Activated T-cell treated with anti-CD3 and anti-CD28 coated beads for 4 hours (primary cell): Measurements from ENCODE around the gene ALX4.

Source experiments
- DNase-seq: peaks from one replicate; pipeline ENCODE4 v3.0.0-alpha.2; 2020

Gene ALX4

GRCh38 chr11:44309478-44310205, at the start of gene ALX4:
Gene ALX4 (minus strand): TSS chr11:44310139. CDS start chr11:44310062, 77 bp downstream.
- no peak for DNase-seq

DNA sequence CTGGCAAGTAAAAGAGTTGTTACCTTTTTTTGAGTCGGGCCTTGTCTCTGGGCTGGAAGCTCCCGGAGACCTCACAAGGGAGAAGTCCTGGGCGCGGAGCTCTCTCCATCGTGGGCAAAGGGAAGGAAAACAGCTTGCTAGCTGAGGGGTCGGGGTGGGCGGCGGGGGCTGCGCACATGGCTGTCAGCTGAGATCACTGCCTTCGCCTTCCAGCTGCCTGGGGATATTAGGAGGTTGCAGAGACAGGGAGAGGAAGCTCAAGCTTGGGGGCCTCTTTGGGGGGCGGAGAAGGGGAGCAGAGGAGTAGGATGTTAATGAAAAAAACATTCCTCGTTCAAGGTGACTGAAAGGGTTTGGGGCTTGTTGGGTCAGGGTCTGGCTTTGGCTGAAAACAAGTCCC, 49.2 kb upstream of the ALX4 start:
- DNase-seq = no peak

GRCh38 chr11:44358713-44359112, 48.8 kb upstream of the ALX4 start:
- no peak for DNase-seq

DNA sequence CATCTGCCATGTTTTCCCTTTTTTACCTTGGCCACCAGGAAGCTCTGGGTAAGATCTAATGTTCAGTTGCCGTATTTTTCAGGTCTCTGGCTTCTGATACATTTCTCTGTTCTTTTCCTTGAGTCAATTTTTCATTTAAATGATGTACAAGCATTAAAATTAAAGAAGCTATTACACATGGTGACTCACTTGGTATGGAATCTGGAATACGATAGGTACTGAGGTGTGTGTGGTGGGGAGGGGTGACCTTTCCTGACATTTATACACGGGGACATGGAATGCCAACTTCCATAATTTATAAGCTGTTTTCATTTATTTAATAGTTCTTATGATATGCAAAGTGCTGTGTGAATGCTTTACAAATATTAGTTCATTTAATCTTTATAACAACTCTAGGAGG, 47.8 kb upstream of the ALX4 start:
- no peak for DNase-seq

DNA sequence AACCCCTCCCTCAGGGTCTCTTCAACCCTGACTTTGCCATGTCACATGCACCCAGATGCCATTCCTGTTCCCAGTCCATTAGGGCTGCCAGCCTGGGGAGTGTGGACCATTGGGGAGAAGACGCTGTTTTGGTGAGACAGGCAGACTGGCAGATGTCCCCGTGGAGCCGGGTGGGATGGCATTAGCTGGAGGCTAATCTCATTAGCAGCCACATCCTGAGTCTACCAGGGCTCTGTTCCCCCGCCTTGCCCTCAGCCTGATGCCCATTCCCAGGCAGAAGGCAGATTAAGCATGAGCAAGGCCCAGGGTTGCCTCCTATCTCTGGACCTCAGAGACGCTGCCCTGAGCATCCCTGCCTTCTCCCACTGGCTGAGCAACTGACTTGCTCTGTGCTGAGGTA, 46.4 kb upstream of the ALX4 start:
- no peak for DNase-seq

DNA sequence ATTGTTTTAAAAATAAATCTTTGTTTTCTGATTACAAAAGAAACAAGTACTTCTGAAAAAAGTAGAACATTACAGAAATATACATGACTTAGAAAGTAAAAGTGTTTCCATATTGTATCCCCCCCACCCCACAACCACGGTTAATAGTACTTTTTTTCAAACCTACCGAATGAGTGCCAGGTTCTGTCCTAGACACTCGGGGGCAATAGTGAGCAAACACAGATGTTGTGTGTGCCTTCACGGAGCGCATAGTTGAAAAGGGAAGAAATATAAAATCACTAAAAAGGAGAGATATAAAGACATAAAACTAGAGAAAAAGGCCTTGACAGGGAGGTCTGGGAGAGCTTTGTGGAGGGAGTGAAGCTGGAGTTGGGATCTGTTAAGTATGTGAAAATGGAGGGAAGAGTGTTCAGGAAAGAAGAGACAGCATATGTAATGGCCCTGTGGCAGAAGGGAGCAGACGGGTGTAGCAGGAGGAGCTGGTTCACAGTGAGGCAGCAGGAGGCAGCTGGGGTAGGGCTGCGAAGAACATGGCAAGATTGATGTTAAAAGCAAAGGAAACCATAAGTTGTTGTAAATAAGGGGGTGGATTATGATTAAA, 42.1 kb upstream of the ALX4 start:
- DNase-seq = no peak

GRCh38 chr11:44351006-44351660, 41.2 kb upstream of the ALX4 start:
- no peak for DNase-seq

DNA sequence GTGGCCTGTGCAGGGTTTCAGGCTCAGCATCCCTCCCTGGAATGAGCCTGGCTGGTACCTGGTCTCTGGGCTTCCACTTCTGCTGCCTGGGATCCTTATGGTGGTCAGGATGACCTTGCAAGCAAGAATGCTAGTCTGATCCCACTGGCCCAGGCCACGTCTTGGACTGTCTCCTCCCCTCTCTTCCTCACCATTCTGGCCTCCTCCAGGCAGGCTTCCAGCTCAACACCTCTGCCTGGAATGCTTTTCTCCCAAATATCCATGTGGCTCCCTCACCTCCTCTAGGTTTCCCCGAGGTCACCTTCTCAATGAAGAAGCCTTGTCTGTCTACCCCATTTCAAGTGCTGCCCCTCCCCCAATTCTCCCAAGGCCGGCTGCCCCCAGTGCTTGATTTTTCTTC, 39.4 kb upstream of the ALX4 start:
- no peak for DNase-seq

- DNase-seq = no peak
These were observed 38.8 kb upstream of the ALX4 start for GRCh38 chr11:44348721-44349120.

DNA sequence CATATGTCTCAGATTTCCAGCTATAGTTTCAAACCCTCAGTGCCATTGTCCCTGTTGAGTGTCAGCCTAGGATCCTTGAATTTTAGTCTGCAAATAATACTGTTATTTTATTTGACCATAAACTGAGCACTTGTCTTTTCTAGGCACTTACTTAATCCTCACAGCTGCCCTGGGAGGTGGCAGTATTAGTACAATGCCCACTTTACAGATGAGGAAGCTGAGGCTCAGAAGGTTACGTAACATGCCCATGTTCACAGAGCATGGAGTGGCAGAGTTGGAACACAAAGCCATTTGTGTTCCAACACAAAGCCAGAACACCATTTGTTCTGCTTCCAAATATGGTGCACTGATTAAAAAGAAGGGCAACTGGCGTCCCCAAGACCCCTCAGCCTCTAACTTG, 38.2 kb upstream of the ALX4 start:
- no peak for DNase-seq

GRCh38 chr11:44347538-44347937, 37.6 kb upstream of the ALX4 start:
- DNase-seq = no peak

DNA sequence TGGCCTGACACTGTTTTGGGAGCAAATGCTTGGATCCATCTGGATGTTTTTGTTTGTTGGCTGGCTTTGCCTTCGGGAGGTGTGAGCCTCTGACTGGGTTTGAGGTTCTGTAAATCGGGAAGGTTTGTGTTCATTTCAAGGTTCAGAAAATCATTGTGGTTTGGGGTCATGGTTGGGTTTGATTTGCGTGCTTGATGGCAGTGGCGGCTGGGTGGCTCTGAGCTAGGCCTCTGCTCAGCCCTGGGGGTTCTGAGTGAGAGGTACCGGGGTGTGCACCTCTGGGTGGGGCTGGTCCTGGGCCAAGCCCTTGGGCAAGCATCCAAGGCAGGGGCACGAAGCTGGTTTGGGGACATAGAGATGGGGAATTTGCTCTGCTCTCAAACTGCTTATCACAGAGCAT, 37.0 kb upstream of the ALX4 start:
- no peak for DNase-seq

- no peak for DNase-seq
These were observed 35.8 kb upstream of the ALX4 start for GRCh38 chr11:44345781-44346180.

GRCh38 chr11:44344921-44345320, 35.0 kb upstream of the ALX4 start:
- no peak for DNase-seq

DNA sequence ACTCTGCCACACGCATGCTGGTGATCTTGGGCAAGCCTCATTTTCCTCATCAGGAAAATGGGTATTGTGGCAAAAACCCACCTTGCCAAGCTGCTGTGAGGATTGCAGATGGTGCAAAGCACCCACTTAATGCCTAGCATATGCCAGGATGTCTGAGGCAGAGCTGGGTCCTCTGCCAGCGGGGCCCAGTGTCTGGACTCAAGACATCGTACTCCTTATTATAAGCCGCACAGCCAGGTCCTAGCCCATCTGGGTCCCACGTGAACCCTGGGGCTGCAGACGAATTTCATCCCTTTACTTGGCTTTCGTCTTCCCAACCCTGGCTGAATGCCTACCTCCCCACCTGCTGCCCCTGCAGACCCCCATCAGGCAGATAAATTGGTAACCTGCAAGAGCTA, 34.5 kb upstream of the ALX4 start:
- no peak for DNase-seq

GRCh38 chr11:44343778-44344422, 34.0 kb upstream of the ALX4 start:
- no peak for DNase-seq

GRCh38 chr11:44342616-44343015, 32.7 kb upstream of the ALX4 start:
- no peak for DNase-seq

GRCh38 chr11:44340656-44341055, 30.7 kb upstream of the ALX4 start:
- no peak for DNase-seq

DNA sequence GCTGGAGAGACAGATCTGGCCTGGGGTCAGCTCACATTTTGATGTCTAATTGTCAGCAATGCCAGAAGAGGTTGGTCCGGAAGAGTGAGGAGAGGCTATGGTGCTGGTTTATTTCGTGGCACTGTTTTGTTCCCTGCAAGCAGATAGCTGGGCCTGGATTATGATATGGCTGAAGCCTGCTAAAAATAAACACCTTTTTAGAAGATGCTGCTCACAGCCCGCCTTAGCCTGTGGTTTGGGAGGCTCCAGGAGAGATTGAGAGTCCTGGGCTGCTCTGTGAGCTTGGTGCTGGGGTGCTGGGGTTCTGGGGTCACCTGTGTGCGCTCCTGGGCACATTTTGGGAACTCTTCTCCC, 29.6 kb upstream of the ALX4 start:
- no peak for DNase-seq

DNA sequence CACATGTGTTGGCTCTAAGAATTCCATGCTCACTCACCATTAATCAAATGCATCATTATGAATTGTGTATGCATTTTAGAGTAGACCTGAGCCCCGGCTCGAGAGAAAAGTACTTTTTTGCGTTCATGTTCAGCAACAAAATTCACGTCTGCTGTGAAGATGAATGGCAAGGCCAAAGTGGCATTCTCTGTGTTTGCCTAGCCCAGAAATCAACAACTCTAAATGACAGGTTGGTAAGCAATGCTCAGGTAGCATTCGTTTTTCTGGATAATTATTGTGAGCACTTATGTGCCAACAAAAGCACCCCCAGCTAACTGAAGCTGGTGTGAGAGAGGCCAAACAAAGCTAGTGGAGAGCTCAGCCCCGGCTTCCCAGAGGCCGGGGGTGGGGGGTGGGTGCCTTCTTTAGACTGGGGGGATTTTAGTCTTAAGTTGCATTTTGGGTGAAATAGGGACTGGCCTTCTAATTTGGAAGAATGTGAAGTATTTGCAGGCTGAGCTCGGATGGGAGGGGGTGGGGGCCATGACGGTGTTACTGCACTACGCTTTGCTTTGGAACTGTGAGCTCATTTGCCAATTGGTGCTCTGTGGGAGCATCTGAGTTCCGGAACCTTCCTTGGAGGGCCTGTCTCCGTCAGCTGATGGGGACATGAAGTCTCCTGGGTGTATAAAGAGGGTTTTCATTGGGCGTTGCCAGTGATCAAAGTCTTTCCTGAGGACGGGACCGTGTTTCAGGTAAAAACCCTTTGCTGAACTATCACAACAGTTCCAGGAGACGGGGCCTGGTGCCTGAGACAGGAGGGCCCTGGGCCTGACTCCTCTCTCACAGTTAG, 29.0 kb upstream of the ALX4 start:
- DNase-seq = no peak

DNA sequence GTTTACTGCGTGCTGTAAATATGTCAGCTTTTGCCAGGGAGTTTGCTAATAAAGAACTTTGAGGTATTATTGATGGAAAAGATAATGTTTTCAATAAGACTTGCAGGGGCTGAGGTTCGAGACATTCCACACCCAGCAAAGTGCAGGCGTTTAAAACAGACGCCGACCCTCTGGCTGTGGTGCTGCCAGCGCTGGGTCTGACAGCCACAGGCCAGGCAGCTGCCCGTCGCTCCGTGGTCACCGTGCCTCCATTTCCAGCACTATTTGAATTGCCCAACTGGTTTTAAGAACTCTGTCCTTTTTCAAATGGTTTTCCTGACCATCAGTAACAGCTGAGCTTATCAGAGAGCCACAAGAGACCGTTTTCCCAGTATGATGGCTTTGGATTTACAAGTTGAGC, 28.1 kb upstream of the ALX4 start:
- no peak for DNase-seq

GRCh38 chr11:44335919-44336318, 26.0 kb upstream of the ALX4 start:
- no peak for DNase-seq
